IPS-NIHi11 (cell line): ENCODE results near the gene RGS4.
"Not testable (repeated sequence)": the region's sequence is repeated elsewhere in the genome, so short reads cannot be mapped to it uniquely, and the experiment has no call there.

Experiments
- DNase-seq: peaks from one replicate; pipeline ENCODE4 v3.0.0; 2012; ENCODE audit warnings: mixed read lengths, low spot score

RGS4 gene

GRCh38 chr1:163068716-163069115 lies 445 bp upstream of the RGS4 start:
- no peak for DNase-seq

GRCh38 chr1:163069655-163070277 lies 605 bp downstream of the RGS4 start:
- DNase-seq: no peak

- DNase-seq: peak; percentile 75
These were observed 2.5 kb downstream of the RGS4 start for GRCh38 chr1:163071405-163072255.

GRCh38 chr1:163072658-163073057 lies 3.5 kb downstream of the RGS4 start:
- DNase-seq: no peak

- DNase-seq: no peak
These were observed 4.8 kb downstream of the RGS4 start for GRCh38 chr1:163074004-163074403.

- DNase-seq: no peak
These were observed 5.6 kb downstream of the RGS4 start for GRCh38 chr1:163074716-163075284.

GRCh38 chr1:163076044-163076443 lies 6.9 kb downstream of the RGS4 start:
- no peak for DNase-seq

- DNase-seq: no peak
These were observed 7.3 kb downstream of the RGS4 start for GRCh38 chr1:163076446-163076845.

GRCh38 chr1:163076981-163077761 lies 8.0 kb downstream of the RGS4 start:
- DNase-seq: no peak

- no peak for DNase-seq
These were observed 13.8 kb downstream of the RGS4 start for GRCh38 chr1:163082971-163083370.

- no peak for DNase-seq
These were observed 14.5 kb downstream of the RGS4 start for GRCh38 chr1:163083690-163084089.

- no peak for DNase-seq
These were observed 15.2 kb downstream of the RGS4 start for GRCh38 chr1:163084330-163084729.

GRCh38 chr1:163085041-163085903 lies 16.1 kb downstream of the RGS4 start:
- DNase-seq: no peak

- DNase-seq: no peak
These were observed 16.7 kb downstream of the RGS4 start for GRCh38 chr1:163085904-163086268.

GRCh38 chr1:163089117-163089516 lies 20.0 kb downstream of the RGS4 start:
- not testable (repeated sequence) for DNase-seq

GRCh38 chr1:163090321-163090945 lies 21.3 kb downstream of the RGS4 start:
- no peak for DNase-seq

GRCh38 chr1:163093169-163093568 lies 24.0 kb downstream of the RGS4 start:
- no peak for DNase-seq

- DNase-seq: no peak
These were observed 24.4 kb downstream of the RGS4 start for GRCh38 chr1:163093579-163093978.

- DNase-seq: no peak
These were observed 25.0 kb downstream of the RGS4 start for GRCh38 chr1:163094182-163094581.

- no peak for DNase-seq
These were observed 25.4 kb downstream of the RGS4 start for GRCh38 chr1:163094589-163094988.

GRCh38 chr1:163095213-163095612 lies 26.1 kb downstream of the RGS4 start:
- DNase-seq: no peak
